GM12878 (cell line): ENCODE measurements around the gene CDC6. TPM values are rescaled to one million over a fixed set of nuclear protein-coding genes. Genes with fewer than 3 reads are reported as not detected.

Source experiments
- ATF7 ChIP-seq: fragments of 450-650 bp; IDR thresholded peaks from 2 replicates; pipeline ENCODE4 v1.6.1; 2016; ENCODE audit warnings: low read depth, mild to moderate bottlenecking
- BCL11A ChIP-seq: IDR thresholded peaks from 2 replicates; pipeline ENCODE4 v1.6.1; 2011; ENCODE audit warnings: low read depth, low read length
- BHLHE40 ChIP-seq, 2 experiments: fragments of 450-650 bp in 1 of 2; IDR thresholded peaks; 2 replicates each; pipeline ENCODE4 v1.6.1; 2011 to 2017; ENCODE audit warnings: low read depth in 2 of 2, borderline replicate concordance in 1 of 2, improper control_type of control experiment in 1 of 2, low read length in 1 of 2, mild to moderate bottlenecking in 1 of 2
- CBFB ChIP-seq: IDR thresholded peaks from 2 replicates; pipeline ENCODE4 v1.6.1; 2016; ENCODE audit warnings: antibody characterized with exemption, low read depth
- CHD1 ChIP-seq: IDR thresholded peaks from 2 replicates; pipeline ENCODE4 v1.6.1; 2012; ENCODE audit warnings: low read depth, low read length, improper control_type of control experiment
- EED ChIP-seq: sonication (generic); IDR thresholded peaks from 2 replicates; pipeline ENCODE4 v1.6.1; 2016; ENCODE audit warnings: antibody characterized with exemption, low read depth
- EZH2 ChIP-seq: IDR thresholded peaks from 2 replicates; pipeline ENCODE4 v1.6.1; 2012; ENCODE audit warnings: low read depth, mild to moderate bottlenecking, control low read depth, inconsistent platforms, low read length, borderline replicate concordance; ENCODE audit not compliant: control insufficient read depth
- HCFC1 ChIP-seq: fragments of 150-350 bp; IDR thresholded peaks from 2 replicates; pipeline ENCODE4 v1.6.1; 2014; ENCODE audit warnings: low read length
- HDAC6 ChIP-seq: fragments of 200-600 bp; sonication (generic); IDR thresholded peaks from one replicate; pipeline ENCODE4 v1.8.0; 2017; ENCODE audit warnings: antibody characterized with exemption; ENCODE audit not compliant: unreplicated experiment
- HDGF ChIP-seq: fragments of 450-650 bp; IDR thresholded peaks from 2 replicates; pipeline ENCODE4 v1.6.1; 2016; ENCODE audit warnings: antibody characterized with exemption
- HSF1 ChIP-seq: fragments of 150-350 bp; IDR thresholded peaks from 2 replicates; pipeline ENCODE4 v1.6.1; 2014; ENCODE audit warnings: mild to moderate bottlenecking, low read depth, low read length
- IKZF1 ChIP-seq: fragments of 450-650 bp; conservative IDR thresholded peaks from 2 replicates; pipeline ENCODE4 v1.6.1; 2017; ENCODE audit warnings: antibody characterized with exemption, mild to moderate bottlenecking
- LARP7 ChIP-seq: fragments of 450-650 bp; IDR thresholded peaks from 2 replicates; pipeline ENCODE4 v1.6.1; 2017; ENCODE audit warnings: mild to moderate bottlenecking
- MAX ChIP-seq: IDR thresholded peaks from 2 replicates; pipeline ENCODE4 v1.6.1; 2012; ENCODE audit warnings: low read depth, low read length, improper control_type of control experiment
- MEF2B ChIP-seq: fragments of 450-650 bp; IDR thresholded peaks from 2 replicates; pipeline ENCODE4 v1.6.1; 2018; ENCODE audit warnings: mild to moderate bottlenecking, moderate library complexity; ENCODE audit not compliant: partially characterized antibody, poor library complexity, severe bottlenecking
- MTA3 ChIP-seq: IDR thresholded peaks from 2 replicates; pipeline ENCODE4 v1.6.1; 2012; ENCODE audit warnings: low read length, inconsistent platforms, borderline replicate concordance
- MYC ChIP-seq: IDR thresholded peaks from 2 replicates; pipeline ENCODE4 v1.6.1; 2011; ENCODE audit warnings: mild to moderate bottlenecking, low read length, moderate library complexity, inconsistent platforms; ENCODE audit not compliant: insufficient read depth, insufficient replicate concordance, insufficient read length, severe bottlenecking
- SIN3A ChIP-seq: IDR thresholded peaks from 2 replicates; pipeline ENCODE4 v1.6.1; 2012; ENCODE audit warnings: low read depth, low read length, improper control_type of control experiment
- SMC3 ChIP-seq: IDR thresholded peaks from 2 replicates; pipeline ENCODE4 v1.6.1; 2011; ENCODE audit warnings: low read length, improper control_type of control experiment, borderline replicate concordance
- SP1 ChIP-seq: IDR thresholded peaks from one replicate; pipeline ENCODE4 v1.6.1; 2011; ENCODE audit warnings: low read depth, low read length
- STAT3 ChIP-seq: IDR thresholded peaks from 2 replicates; pipeline ENCODE4 v1.6.1; 2011; ENCODE audit warnings: low read depth, low read length, improper control_type of control experiment
- ZBTB33 ChIP-seq: fragments of 450-650 bp; IDR thresholded peaks from 2 replicates; pipeline ENCODE4 v1.6.1; 2017; ENCODE audit warnings: mild to moderate bottlenecking
- ZNF384 ChIP-seq: IDR thresholded peaks from 2 replicates; pipeline ENCODE4 v1.6.1; 2012; ENCODE audit warnings: low read depth, mild to moderate bottlenecking, low read length, improper control_type of control experiment, borderline replicate concordance
- ZNF622 ChIP-seq: fragments of 450-650 bp; IDR thresholded peaks from 2 replicates; pipeline ENCODE4 v1.6.1; 2017; ENCODE audit warnings: mild to moderate bottlenecking, inconsistent platforms
- ZSCAN29 ChIP-seq: fragments of 450-650 bp; IDR thresholded peaks from 2 replicates; pipeline ENCODE4 v1.6.1; 2017; ENCODE audit warnings: mild to moderate bottlenecking, moderate library complexity
- polyA plus RNA-seq, 11 experiments: library from polyadenylated mRNA; depleted of rRNA in 4 of 11; unstranded in 6 of 11; stranded (reverse) in 5 of 11; fragments of >200 nt; fragmentation: Nextera tagmentation in 4 of 11; fragmentation: Illumina TruSeq in 1 of 11; extraction: Ambion mirVana in 4 of 11; extraction: Trizol in 1 of 11; gene quantifications; 1 replicate in 1 of 11; 2 replicates in 10 of 11; pipeline versions ENCODE4 v1.2.1 to v1.2.3, GENCODE V29; 2011 to 2016; ENCODE audit warnings: inconsistent platforms in 2 of 11, missing spikeins in 2 of 11, low read depth in 1 of 11
- total RNA-seq, 4 experiments: library from RNA; depleted of rRNA in 3 of 4; stranded (reverse); fragments of >200 nt in 3 of 4; fragmentation: Illumina TruSeq in 1 of 4; extraction: Trizol in 1 of 4; gene quantifications; 2 replicates each; pipeline versions ENCODE4 v1.2.1 to v1.2.3, GENCODE V29; 2013 to 2021

The CDC6 gene
- total and polyA plus RNA-seq, 10 of the 15 experiments (the other 5 are each of a cell fraction or from before 2014, with no cell fraction given): 13.3 to 60.9 (median 47.6) TPM

GRCh38 chr17:40309031-40309948 lies 21.6 kb downstream of the CDC6 start, which contains the start of gene RARA (continued):
- TF ChIP-seq STAT3 (no peak), HSF1 (no peak), ZBTB33 (0 out of 2 replicates have a peak, but pooled peaks have one; percentile 60), SIN3A (peak; percentile 61; the same call in 1 of the 2 replicates), LARP7 (0 out of 2 replicates have a peak, but pooled peaks have one; percentile 38), ZNF622 (no peak), CHD1 (no peak), SMC3 (0 out of 2 replicates have a peak, but pooled peaks have one; percentile 9), IKZF1 (peak; percentile 69), ZNF384 (no peak), MTA3 (no peak; the same call in 1 of the 2 replicates), MEF2B (peak; percentile 34), ZSCAN29 (no peak), SP1 (peak; percentile 61), EZH2 (no peak), BHLHE40 (IDR thresholded peaks at IDR 0.05; ENCODE audit: borderline replicate concordance in 1 of 2, low read depth in 2 of 2, low read length in 1 of 2) (peak in 1 of 2 experiments; percentile 38; a peak in 1 of 4 replicates), MAX (0 out of 2 replicates have a peak, but pooled peaks have one; percentile 33), MYC (no peak), BCL11A (no peak), EED (no peak), HCFC1 (no peak), HDAC6 (no peak), CBFB (0 out of 2 replicates have a peak, but pooled peaks have one; percentile 26), HDGF (no peak), ATF7 (no peak)
